GM12801 (cell line): Measurements from ENCODE around the gene NIPAL3.

ENCODE experiments used
- CTCF ChIP-seq: IDR thresholded peaks from one replicate; pipeline ENCODE4 v1.5.1; 2011; ENCODE audit warnings: control low read depth; ENCODE audit not compliant: insufficient read length; ENCODE audit errors: extremely low read depth

NIPAL3 gene

GRCh38 chr1:24468685-24469316 lies 53.2 kb downstream of the NIPAL3 start:
- no peak for TF ChIP-seq CTCF

- no peak for TF ChIP-seq CTCF
Measured at GRCh38 chr1:24470592-24470991, 55.0 kb downstream of the NIPAL3 start.

GRCh38 chr1:24472527-24473251 lies 57.1 kb downstream of the NIPAL3 start:
- no peak for TF ChIP-seq CTCF

- no peak for TF ChIP-seq CTCF
Measured at GRCh38 chr1:24474193-24474592, 58.6 kb downstream of the NIPAL3 start.

- no peak for TF ChIP-seq CTCF
Measured at GRCh38 chr1:24475700-24476099, 60.1 kb downstream of the NIPAL3 start.

GRCh38 chr1:24476571-24476970 lies 61.0 kb downstream of the NIPAL3 start:
- no peak for TF ChIP-seq CTCF

- TF ChIP-seq CTCF: no peak
Measured at GRCh38 chr1:24477309-24477708, 61.7 kb downstream of the NIPAL3 start.
